PC-9 (cell line): ENCODE data around the gene DPH1.

ENCODE experiments used
- EZH2 ChIP-seq: fragments of 200-600 bp; sonication (generic); IDR thresholded peaks from 2 replicates; pipeline ENCODE4 v1.8.0; 2017; ENCODE audit warnings: antibody characterized with exemption, low read depth
- TF ChIP-seq, protein P1 (sequence below): fragments of 200-600 bp; sonication (generic); conservative IDR thresholded peaks from 2 replicates; pipeline ENCODE4 v1.6.1; 2017; ENCODE audit warnings: mixed run types, antibody characterized with exemption, mild to moderate bottlenecking, moderate library complexity

DNA sequence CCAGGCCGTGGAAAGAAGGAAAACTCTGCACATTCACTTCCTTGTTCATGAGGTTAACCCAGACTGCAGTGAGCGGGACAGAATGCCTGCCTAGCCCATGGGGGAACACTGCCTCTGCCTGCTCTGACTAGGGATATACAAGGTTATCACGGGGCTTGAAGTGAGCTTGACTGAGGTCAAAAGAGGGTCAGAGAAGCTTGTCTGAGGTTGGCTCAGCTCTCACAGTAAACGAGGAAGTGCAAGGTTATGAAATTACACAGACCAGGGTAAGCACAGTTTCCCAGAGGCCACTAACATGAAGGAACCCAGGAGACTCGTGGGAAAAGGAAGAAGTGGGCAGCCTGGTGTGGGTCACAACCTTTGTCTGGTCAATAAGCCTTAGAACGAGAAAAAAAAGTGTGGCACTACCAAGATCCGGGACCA, 53.7 kb downstream of the DPH1 start:
- TF ChIP-seq, protein P1, sequence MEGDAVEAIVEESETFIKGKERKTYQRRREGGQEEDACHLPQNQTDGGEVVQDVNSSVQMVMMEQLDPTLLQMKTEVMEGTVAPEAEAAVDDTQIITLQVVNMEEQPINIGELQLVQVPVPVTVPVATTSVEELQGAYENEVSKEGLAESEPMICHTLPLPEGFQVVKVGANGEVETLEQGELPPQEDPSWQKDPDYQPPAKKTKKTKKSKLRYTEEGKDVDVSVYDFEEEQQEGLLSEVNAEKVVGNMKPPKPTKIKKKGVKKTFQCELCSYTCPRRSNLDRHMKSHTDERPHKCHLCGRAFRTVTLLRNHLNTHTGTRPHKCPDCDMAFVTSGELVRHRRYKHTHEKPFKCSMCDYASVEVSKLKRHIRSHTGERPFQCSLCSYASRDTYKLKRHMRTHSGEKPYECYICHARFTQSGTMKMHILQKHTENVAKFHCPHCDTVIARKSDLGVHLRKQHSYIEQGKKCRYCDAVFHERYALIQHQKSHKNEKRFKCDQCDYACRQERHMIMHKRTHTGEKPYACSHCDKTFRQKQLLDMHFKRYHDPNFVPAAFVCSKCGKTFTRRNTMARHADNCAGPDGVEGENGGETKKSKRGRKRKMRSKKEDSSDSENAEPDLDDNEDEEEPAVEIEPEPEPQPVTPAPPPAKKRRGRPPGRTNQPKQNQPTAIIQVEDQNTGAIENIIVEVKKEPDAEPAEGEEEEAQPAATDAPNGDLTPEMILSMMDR = no peak
- TF ChIP-seq EZH2 = no peak
